Measurements from ENCODE around the gene PLEKHA6.
"Not testable (repeated sequence)": the region's sequence is repeated elsewhere in the genome, so short reads cannot be mapped to it uniquely, and the experiment has no call there.

The PLEKHA6 gene

DNA sequence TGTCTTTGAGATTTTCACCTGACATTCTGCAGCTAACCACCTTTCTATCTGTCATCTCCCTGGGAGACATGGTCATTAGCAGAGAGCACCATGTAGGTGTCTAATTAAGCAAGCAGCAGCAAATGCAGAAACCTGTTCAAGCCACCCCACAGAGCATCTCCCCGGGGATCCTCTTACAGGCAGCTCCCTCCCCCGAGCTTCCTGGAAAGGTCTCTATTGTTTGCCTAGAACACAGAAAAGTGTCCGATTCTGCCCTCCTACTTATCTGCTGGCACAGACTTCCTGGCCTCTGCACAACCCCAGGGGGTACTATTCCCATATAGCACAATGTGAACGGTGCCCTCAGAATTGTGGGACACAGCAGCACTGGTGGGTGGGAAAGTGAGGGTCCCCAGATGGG, 46.1 kb downstream of the PLEKHA6 start:
- no peak for DNase-seq (ENCODE audit: low read depth)

DNA sequence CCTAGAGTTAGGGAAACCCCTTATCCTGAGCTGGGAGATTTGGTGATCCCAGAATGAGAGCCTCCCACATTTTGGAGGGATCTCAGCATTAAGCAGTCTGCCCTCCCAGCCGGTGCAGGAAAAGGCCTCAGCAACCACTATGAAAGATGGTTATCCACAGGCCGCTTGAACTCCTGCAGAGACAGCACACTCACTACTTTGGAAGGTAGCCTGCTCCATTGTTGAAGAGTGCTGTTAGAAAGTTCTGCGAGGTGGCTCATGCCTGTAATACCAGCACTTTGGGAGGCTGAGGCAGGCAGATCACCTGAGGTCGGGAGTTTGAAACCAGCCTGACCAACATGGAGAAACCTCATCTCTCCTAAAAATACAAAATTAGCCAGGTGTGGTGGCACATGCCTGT, 48.8 kb downstream of the PLEKHA6 start:
- not testable (repeated sequence) for DNase-seq (ENCODE audit: low read depth)

DNA sequence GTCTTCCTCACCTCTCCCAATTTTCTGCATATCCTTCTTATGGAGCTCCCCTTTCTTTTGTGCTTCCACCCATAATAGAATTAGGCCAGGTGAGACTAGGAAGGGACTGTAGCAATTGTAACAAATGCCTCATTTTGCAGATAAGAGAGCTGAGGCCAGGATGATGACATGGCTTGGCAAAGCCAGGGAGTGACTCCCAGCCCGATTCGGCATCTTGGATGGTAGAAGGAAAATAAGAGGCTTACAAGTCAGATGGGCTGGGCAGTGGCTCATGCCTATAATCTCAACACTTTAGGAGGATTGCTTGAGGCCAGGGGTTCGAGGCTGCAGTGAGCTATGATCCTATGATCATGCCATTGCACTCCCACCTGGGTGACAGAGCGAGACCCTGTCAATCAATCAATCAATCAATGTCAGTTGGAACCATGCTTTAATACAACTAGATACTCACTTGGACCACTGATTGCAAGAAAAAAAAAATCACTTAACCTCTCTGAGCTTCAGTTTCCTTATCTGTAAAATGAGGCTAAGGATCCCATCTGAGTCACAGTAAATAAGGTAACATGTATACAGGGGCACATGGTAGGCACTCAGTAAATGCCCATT, 51.6 kb downstream of the PLEKHA6 start:
- no peak for DNase-seq (ENCODE audit: low read depth)

DNA sequence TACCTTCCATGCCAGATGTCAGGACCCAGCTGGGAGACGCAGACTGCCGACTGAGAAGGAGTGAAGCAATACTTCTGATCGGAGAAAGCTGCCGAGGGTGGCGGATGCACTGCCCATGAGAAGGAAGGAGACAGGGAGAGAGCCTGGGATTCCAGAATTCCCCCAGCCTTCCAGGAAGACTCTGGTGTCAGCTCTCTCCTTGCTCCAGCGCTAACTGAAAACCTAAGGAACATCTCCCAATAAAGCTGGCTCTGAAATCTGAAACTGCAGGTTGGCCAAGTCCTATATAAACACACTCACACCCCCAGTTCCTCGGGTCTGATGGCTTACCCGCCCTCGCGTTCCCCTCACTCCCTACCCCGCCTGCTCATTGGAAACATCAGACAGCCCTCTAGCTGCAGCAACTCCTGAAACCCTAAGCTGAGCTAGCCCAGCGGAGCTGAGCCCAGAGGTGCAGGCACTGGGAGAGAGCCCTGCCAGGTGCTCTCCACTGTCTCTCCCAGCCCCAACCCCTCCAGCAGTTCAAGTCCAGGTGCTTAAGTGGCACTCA, 52.3 kb downstream of the PLEKHA6 start:
- DNase-seq (ENCODE audit: low read depth), result no peak

DNA sequence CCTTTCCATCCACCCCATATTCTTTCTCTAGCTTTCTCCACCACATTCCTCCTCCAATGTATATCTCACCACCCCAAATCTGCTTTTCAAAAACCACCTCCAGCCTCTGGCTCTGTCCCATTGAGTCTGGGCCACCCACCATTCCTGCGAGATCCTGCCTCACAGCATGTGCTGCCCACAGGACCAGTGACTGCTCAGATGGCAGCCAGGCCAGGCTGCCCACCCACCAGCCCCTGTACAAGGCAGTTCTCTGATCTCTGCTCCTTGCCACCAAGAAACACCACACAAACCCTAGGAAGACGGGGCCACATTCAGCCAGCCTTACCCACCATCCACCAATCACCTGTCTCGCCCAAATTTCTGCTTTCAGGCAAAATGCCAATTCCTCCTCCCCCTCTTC, 53.7 kb downstream of the PLEKHA6 start:
- no peak for DNase-seq (ENCODE audit: low read depth)

DNA sequence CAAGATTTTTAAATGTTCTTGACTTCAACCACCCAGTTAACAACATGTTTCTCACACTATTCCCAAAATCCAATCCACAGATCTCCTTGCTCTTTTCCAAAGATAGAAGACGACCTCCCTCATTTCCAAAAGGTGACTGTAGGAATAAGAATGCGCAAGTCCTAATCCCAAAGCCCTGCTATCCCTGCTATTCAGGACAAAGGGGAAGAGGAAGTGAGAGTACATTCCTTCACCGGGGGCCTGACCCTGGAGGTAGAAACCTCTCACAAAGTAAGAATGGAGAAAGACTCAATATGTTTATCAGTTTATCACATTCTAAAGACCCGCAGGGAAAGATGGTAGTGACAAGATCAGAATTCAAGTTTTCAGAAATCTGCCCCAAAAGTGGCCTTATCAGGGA, 55.7 kb downstream of the PLEKHA6 start:
- DNase-seq (ENCODE audit: low read depth), result no peak

DNA sequence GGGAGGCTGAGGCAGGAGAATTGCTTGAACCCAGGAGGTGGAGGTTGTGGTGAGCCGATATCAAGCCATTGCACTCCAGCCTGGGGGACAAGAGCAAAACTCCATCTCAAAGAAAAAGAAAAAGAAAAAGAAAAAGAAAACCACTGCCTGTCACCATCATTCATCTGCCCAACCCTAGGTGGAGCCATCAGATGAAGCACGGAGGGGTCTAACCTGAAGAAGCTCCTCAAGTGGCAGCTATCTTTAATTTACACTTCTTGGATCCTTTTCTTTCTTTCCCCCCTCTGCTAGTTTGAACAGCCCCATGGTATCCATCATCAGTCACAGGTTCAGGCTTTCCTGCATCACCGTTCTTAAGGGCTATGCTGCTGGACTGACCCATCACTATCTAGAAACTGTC, 57.0 kb downstream of the PLEKHA6 start:
- no peak for DNase-seq (ENCODE audit: low read depth)

DNA sequence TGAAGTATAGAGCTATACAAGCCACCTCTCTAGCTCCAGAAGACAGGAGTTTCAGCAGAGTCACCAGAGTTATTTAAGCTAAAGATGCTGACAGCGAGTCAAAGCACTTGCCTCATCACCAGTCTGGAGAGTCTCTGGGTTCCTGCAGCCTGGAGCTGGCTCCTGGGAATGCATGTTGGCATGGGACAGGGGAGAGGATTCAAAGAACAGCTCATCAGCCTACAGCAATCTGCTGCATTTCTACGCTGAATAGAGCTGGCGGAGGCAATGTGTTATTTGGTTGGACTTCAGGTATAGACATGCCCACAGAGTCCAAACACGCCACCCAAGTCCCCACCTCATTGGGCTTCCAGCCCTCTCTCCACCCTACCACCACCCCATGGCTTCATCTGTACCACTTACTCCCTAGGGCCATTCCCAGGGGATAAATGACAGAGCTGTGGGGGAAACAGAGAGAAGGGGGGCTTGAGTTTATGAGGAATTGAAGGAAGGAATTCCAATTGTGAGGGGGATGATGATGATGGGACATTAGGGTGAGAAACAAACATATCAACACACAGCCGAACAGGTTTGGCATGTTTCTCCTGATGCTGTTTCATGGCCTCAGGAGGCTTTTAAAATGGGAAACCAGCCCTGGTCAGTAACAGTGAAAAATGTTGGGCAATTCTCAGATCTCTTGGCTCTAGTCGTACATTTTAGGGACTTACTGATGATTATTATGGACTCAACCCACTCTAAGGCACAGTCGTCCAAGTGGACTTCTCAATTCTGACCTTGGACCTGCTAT, 58.4 kb downstream of the PLEKHA6 start:
- no peak for DNase-seq (ENCODE audit: low read depth)

DNA sequence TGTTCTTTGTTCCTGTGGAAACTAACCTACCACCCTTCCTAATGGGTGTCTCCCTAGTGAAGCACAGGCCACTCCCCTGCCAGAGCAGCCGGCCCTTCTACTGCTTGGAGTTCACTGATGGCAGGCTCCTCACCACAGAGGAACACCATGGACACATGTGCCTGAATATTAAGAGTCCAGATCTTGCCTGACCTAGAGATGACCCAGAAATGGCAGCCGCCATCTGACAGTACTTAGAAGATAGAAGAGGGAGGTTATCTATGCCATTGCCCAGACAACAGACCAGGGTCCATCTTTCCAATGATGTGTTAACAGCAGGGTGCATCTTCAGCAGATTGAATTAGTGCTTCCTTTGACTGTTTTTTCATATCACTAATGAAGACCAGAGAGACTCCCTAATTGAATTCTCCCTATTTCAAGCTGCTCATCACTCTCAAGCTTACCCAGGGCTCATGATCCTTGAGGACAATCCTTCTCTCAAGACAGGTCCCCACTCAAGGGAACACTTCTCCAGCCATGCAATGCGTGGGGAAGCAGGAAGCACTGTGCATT, 59.8 kb downstream of the PLEKHA6 start:
- DNase-seq (ENCODE audit: low read depth), result no peak

DNA sequence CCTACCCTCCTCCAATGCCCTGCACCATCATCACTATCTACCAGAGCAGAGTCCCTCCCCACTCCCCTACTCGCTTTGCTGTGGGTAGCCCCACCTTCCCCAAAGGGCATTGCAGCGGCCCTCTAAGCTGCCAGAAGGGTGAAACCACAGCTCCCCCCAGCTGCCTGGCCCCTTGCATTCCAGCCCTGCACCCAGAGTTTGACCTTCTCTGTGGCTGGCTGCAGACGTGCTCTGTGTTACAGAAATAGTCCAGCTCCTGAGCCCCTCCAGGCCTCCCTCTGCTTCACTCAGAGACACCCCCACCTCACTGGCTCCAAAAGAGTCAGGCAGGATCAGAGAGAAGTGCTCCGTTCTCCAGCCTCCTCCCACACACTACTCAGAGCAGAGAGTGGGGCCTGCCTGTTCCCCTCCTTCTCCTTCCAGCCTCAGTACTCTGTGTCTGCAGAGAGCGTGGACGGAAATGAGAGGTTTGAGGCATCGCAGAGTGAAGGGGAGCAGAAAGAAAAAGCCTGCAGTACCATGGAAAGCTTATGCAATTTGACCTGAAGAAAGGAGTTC, 63.2 kb downstream of the PLEKHA6 start:
- DNase-seq (ENCODE audit: low read depth), result no peak

DNA sequence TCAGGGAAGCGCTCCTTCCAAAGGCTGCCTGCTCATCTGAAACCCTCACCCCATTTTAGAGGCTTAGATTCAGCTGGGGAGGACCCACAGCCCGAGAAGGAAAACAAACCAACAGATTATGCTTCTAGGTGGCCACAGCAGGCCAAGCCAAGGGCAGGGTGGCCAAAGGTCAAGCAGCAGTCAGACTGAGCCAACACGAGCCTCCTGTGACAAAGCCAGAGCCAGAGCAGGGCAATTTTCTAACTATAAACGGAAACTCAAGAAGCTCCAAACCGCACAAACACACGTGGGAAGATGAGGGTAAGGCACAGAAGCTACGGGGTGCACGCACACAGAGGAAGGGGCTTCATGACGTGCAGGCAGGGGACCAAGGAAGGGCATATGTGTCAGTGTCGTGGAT, 64.1 kb downstream of the PLEKHA6 start:
- DNase-seq (ENCODE audit: low read depth), result no peak

DNA sequence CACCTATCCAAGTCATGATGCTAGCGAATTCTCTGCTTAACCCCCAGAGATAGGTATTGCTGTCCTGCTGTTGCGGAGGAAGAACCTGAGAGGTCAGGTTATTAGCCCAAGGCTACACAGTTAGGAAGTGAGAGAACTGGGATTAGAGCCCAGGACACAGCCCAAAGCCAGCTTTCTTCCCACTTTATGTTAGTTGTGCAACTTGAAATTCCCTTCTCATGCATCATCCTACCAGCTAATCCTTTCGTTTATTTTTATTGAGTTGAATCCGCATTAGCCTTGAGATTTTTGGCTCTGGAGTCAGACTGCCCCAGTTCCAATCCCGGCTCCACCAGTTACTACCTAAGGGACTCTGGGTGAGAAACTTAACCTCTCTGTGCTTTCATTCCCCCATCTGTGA, 65.4 kb downstream of the PLEKHA6 start:
- no peak for DNase-seq (ENCODE audit: low read depth)

DNA sequence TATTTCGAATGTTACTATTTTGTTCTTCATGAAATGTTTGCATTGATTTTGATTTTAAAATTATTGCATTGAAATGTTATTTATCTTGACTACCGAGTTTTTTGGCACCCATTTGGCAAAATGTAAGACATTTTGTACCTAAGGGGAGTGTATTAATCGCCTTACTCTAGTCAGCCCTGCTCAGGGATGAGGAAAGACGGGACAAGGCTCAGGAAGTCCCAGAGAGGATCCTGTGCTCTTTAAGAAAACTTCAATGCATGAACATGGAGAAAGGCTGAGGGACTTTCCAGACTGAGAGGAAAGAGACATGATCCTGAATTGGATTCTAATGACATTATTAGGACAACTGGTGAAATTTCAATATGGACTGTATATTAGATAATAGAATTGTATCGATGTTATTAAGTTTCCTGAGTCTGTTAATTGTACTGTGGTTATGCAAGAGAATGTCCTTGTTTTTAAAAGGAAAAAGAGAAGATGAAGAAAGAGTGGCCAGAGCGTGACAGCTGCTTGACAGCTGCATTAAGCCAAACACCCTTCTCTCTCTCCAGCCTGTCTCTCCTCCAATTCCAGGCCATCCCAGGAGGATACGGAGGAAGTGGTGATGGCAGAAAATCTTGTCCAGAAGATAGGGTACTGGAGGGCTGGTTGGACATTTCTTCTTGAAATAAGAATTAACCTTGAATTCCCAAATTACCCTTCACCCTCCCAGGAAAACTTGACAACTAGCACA, 66.0 kb downstream of the PLEKHA6 start:
- DNase-seq (ENCODE audit: low read depth), result no peak

DNA sequence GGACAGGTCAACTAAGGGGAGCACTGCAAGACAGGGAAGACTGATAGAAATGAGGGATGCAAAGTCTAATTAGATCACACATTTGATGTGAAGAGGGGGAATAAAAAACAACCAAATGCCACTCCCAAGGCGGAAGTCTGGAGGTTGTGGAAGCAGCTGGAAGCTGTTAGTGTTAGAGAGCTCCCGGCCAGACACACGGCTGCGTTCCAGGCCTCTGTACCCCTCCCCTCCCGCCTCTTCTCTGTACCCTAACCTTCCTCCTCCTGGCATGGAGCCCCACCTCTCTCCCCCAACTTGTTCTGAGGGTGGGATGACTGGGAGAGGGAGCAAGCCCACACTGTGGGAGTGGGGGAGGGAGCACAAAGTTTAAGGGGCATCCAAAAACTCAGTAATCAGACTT, 67.0 kb downstream of the PLEKHA6 start:
- DNase-seq (ENCODE audit: low read depth), result no peak

DNA sequence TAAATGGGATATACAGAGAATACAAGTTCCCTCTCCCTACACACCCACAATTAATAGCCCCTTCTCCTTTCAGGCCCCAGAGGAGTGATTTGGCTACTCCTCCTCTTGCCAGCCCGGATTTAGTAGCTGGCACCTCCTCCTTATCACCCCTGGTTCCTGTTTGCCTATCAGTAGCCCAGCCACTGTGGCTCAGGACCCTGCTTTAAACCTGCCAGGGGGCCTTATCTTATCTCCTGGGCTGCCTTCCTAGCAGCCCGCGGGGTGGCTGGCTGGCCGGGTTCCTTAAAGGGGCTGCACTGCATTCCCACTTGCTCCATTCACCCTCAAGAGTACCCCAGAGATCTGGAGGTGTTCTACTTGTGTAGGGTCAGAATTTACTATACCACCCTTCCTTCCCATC, 70.4 kb downstream of the PLEKHA6 start:
- DNase-seq (ENCODE audit: low read depth), result no peak

DNA sequence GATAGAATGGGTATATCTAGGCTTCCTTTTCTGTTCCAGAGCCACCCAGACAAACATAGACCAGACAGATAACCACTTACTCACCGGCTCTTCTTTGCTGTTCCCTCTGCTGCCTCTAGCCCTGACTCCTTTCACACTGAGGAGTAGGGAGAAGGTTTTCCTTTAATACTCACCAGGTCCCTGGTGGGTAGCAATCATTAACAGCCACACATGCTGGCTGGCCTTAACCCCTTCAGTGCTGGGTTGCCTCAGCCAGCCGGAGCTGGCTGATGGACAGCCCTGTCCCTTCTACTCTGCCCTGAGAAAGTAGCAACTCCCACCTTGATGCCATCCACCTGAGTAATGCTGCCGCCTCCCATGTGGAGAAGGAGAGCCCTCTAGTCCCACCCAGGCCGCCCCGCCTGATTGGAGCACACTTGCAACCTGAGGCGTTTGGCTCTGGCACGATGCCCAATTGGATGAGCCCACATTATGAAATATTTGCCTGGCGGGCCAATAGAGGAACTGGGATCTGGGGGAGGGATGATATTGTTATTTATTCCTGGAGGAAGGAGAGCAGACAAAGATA, 71.6 kb downstream of the PLEKHA6 start:
- DNase-seq (ENCODE audit: low read depth), result no peak

DNA sequence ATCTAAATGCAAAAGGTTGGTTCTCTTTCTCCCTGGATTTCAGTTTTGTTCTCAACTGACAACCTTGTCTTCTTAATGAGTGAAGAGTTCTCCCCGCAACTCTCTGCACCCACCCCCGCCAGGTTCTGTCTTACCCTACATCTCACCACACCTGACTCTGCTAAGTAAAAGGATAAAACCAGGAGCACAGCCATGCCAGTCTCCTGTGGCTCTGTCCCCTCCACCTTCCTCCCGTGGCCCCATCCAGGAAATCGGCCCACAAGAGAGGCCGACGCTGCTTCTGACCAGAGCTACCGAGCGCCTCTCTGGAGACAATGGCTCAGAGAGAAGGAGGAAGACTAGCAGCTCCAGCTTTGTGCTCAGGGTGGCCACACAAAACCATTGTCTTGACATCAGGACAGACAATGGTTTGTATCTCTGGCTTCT, 72.2 kb downstream of the PLEKHA6 start:
- DNase-seq (ENCODE audit: low read depth), result no peak

DNA sequence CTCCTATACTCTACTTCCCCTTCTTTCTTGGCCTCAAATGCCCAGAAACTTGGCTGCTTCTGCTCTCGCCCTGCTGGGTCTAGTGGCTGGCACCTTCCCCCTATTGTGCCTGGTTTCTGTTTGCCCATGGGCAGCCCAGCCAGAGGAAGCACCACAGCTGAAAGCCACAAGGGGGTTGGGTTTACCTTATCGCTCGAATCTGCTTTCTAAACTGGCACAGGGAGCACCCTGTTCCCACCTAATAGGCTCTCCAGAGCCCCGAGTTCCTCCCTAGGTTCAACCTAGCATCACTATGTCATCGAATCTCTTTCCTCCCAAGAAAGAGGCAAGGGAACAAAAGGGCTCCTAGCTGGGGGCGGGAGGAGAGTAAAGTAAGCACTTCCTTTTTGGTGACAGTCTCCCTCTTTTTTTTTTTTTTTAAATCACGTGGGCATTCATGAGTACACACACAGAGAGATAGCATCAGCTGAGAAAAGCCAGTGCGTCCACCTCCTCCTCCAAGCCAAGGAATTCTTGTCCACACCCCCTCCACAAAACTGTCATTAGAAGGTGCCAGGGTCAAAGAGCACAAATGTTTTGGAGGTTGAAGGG, 72.8 kb downstream of the PLEKHA6 start:
- peak; percentile 13 for DNase-seq (ENCODE audit: low read depth)

DNA sequence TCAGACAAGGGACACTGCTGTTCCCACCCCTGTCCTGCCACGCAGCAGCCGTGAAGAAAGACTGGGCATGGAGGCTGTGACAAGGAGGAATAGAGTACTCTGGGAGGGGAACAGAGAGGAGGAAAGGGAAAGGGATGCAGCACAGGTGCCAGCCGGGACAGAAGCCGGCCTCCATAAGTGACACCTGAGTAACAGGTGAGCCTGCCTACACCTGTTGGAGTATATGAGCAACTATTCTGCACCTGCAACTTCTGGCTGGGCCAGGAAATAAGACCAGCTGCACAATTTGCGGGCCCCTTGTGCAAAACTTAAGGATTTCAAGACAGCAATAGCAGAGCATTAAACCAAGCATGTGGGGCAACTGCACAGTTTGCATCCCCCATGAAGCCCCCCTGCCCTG, 73.4 kb downstream of the PLEKHA6 start:
- no peak for DNase-seq (ENCODE audit: low read depth)

DNA sequence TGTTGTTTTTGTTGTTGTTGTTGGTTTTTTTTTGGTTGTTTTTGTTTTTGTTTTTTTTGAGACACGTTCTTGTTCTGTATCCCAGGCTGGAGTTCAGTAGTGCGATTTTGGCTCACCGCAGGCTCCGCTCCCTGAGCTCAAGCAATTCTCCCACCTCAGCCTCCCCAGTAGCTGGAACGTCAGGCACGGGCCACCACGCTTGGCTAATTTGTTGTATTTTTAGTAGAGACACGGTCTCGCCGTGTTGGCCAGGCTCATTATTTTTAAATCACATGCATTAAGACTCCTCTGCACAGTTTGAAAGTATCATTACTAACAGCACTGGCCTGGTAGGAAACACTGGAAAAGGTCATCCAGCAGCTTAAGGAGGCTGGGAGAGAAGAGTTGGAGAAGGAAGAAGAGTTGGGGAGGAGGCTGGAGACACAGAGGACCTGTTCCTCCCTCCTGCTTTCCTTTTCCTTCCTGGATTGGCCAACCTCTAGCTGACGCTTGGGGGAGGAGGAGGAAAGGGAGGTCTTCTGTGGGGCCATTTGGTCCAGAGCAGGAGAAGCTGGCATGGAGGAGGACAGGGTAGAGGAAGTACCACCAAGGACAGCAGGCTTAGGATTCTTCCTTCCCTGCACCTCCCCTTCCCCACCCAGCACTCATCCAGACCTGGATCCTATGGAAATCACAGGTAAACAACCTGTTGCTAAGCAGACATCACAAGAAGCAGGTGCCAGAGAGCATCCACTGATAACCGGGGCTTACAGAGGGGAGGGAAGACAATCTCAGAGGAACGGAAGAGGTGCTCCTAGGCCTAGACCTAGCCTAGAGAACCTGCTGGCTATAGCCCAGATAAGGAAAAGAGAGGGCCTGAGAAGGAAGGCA, 74.1 kb downstream of the PLEKHA6 start:
- DNase-seq (ENCODE audit: low read depth), result no peak

DNA sequence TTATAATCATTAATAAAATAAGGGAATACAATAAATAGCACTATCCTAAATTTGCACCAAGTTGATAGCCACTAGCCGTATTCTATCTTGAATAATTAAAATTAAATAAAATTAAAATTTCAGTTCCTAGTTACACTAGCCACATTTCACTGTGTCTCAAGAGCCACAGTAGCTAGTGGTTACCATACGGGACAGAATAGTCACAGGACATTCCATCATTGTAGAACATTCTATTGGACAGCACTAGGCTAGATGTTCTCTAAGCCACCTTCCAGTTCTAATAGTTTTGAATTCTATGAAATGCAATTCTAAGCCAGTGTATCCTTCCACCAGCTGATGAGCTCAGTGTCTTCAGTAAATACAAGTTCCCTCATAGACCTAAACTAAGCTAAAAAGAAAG, 74.8 kb downstream of the PLEKHA6 start:
- DNase-seq (ENCODE audit: low read depth), result no peak
